Neural progenitor cell (in vitro differentiated cells): ENCODE measurements around the gene ZNF57.

ENCODE experiments used
- EZH2 ChIP-seq: fragments of 200-600 bp; sonication (generic); IDR thresholded peaks from 2 replicates; pipeline ENCODE4 v1.6.1; 2017; ENCODE audit warnings: antibody characterized with exemption, mild to moderate bottlenecking, moderate library complexity
- TF ChIP-seq, protein P1 (sequence below): fragments of 200-600 bp; sonication (generic); IDR thresholded peaks from 2 replicates; pipeline ENCODE4 v1.5.1; 2017; ENCODE audit warnings: antibody characterized with exemption, mild to moderate bottlenecking

DNA sequence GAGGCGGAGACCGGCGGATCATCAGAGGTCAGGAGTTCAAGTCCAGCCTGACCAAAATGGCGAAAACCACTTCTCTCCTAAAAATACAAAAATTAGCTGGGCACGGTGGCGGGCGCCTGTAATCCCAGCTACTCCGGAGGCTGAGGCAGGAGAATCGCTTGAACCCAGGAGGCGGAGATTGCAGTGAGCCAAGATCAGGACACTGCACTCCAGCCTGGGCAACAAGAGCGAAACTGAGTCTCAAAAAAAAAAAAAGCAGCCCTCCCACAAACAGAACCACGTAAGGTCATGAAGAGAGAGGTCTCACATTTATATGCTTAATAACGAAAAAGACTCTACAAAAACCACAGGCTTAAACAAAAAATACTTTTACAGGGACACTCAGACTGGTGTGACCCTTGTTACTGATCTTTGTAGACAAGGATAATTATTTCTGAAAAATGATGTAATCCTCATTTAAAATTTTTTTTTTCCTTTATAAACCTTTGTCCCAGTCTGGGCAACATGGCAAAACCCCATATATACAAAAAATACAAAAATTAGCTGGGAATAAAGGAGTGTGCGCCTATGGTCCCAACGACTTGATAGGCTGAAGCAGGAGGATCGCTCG, 45.0 kb downstream of the ZNF57 start:
- TF ChIP-seq, protein P1, sequence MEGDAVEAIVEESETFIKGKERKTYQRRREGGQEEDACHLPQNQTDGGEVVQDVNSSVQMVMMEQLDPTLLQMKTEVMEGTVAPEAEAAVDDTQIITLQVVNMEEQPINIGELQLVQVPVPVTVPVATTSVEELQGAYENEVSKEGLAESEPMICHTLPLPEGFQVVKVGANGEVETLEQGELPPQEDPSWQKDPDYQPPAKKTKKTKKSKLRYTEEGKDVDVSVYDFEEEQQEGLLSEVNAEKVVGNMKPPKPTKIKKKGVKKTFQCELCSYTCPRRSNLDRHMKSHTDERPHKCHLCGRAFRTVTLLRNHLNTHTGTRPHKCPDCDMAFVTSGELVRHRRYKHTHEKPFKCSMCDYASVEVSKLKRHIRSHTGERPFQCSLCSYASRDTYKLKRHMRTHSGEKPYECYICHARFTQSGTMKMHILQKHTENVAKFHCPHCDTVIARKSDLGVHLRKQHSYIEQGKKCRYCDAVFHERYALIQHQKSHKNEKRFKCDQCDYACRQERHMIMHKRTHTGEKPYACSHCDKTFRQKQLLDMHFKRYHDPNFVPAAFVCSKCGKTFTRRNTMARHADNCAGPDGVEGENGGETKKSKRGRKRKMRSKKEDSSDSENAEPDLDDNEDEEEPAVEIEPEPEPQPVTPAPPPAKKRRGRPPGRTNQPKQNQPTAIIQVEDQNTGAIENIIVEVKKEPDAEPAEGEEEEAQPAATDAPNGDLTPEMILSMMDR = no peak
- TF ChIP-seq EZH2 = no peak
